Measurements from ENCODE around the gene NDUFAF2.

Gene NDUFAF2, protein sequence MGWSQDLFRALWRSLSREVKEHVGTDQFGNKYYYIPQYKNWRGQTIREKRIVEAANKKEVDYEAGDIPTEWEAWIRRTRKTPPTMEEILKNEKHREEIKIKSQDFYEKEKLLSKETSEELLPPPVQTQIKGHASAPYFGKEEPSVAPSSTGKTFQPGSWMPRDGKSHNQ

DNA sequence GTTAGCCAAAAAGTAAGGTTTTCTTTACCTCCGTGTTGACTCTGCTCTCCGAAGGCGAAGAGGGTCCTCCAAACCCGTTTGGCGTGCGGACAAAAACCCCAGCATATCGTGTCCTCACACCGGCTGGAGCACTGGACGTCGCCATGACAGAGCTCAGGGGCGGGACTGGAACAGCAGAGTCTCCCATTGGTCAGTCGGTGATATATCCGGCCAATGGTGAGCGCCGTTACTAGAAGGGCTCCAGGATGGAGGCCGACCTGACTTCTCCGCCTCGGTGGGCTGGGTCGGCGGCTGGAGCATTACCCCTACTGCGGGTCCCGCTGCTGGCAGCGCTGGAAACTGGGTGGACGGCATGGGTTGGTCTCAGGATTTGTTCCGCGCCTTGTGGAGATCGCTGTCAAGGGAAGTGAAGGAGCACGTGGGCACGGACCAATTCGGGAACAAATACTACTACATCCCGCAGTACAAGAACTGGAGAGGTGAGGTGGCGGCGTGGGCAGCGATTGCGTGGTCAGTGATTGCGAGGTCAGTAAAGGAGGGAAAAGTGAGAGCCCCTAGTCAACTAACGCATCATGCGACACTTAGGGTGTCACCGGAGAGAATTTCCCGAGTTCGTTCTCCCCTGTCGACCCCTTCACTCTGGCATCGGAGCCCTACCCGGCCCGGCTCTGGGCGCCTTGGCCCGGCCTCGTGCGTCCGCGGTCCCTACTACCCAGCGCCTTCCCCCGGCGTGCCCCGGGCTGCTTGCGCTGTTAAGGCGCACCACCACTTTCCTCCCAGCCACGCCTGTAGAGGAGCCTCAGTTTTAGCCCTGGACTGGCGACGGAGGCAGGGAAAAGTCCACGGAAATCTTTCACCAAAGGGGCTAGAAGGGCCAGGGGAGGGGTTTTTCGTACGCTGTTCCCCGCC is at the start of gene NDUFAF2, which contains the start of gene ERCC8:
TSS of gene NDUFAF2 (plus strand) at position 302 of the 909 bp plus-strand sequence. CDS start at position 353, 51 bp downstream.
TSS of gene ERCC8 (minus strand) at position 167 of the 909 bp plus-strand sequence. CDS start at position 105, 62 bp downstream.
- peak within 1 kb of the TSS; percentile 86 for H3K4me3 ChIP-seq (ENCODE audit: low read depth, low read length)
- POLR2A ChIA-PET = interaction anchor here (0.6 to 1.8 kb wide), 2 partner anchors 16 to 27 kb away, joined by 3 to 6 read pairs; no protein-coding TSS in a partner anchor
- TF ChIP-seq, protein P1, sequence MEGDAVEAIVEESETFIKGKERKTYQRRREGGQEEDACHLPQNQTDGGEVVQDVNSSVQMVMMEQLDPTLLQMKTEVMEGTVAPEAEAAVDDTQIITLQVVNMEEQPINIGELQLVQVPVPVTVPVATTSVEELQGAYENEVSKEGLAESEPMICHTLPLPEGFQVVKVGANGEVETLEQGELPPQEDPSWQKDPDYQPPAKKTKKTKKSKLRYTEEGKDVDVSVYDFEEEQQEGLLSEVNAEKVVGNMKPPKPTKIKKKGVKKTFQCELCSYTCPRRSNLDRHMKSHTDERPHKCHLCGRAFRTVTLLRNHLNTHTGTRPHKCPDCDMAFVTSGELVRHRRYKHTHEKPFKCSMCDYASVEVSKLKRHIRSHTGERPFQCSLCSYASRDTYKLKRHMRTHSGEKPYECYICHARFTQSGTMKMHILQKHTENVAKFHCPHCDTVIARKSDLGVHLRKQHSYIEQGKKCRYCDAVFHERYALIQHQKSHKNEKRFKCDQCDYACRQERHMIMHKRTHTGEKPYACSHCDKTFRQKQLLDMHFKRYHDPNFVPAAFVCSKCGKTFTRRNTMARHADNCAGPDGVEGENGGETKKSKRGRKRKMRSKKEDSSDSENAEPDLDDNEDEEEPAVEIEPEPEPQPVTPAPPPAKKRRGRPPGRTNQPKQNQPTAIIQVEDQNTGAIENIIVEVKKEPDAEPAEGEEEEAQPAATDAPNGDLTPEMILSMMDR (IDR thresholded peaks at IDR 0.05; ENCODE audit: insufficient read depth, low read length, missing control alignments) = no peak
- DNase-seq (ENCODE audit: low read depth, low spot score) = peak; percentile 55
- CTCF ChIA-PET = interaction anchor here (0.9 to 3.8 kb wide), 3 partner anchors 14 to 869 kb away, joined by 4 to 30 read pairs (median 7); no protein-coding TSS in a partner anchor

DNA sequence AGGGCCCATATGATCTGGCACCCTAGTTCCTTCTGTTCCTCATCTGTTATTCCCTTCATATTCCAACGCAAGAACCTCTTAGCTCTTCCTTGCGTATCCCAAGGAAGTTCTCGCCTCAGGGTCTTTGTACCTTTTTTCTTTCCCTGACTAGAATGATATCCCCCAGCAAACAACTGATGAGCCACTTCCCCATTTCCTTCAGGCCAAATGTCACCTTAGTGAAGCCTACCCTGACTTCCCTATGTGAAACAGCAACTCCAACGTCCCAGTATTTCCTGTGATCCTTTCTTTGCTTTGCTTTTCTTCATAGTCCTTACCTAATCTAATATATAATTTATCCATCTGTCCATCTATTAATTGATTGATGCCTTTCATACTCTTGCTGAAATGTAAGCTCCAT is 48.0 kb upstream of the NDUFAF2 start:
- no peak for DNase-seq (ENCODE audit: low read depth, low spot score)
- H3K4me3 ChIP-seq (ENCODE audit: low read depth, low read length) = no peak overlapping the region
- POLR2A ChIA-PET = no interaction called here
- TF ChIP-seq, protein P1 (IDR thresholded peaks at IDR 0.05; ENCODE audit: insufficient read depth, low read length, missing control alignments) = no peak
- CTCF ChIA-PET = interaction anchor here (0.9 kb wide), 1 partner anchor 23 kb away, joined by 3 read pairs; no protein-coding TSS in a partner anchor

DNA sequence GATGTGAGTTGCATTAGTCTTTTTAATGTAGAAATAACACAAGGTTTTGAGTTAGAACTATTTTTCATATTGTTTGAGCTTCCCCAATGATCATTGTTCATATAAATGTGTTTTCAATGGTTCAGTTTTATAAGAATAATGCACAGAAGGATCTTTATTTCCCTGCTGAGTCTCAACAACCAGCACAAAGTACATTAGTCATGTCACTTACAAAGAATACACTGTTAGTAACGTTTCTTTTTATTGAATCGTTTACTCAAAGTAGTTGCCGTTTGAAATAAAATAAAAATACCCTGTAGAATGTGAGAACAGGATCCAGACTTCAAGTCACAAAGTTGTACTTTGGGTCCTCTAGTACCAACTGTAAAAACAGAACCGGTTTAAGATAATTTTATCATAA is 41.6 kb upstream of the NDUFAF2 start:
- ChIA-PET CTCF (no interaction called here), POLR2A (no interaction called here)
- no peak overlapping the region for H3K4me3 ChIP-seq (ENCODE audit: low read depth, low read length)
- TF ChIP-seq, protein P1 (IDR thresholded peaks at IDR 0.05; ENCODE audit: insufficient read depth, low read length, missing control alignments) = no peak
- no peak for DNase-seq (ENCODE audit: low read depth, low spot score)

DNA sequence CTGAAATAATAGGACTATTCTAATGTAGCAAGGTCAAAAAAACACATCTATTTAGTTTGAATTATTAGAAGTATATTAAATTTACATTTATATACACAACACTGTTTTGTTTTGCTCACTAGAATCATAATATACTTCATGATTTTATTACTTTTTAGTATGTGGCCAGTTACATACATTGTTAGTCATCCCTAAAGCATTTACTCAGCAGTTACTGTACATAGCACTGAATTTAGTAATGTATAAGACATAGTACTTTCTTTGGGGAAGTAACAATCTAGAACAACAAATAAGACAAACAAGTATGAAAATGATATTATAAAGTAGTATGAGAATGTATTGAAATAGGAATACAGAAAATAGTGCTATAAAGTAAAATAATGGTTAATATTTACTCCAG is 28.4 kb upstream of the NDUFAF2 start:
- ChIA-PET POLR2A (no interaction called here), CTCF (interaction anchor here (1.0 kb wide), 1 partner anchor 13 kb away, joined by 3 read pairs; no protein-coding TSS in a partner anchor)
- TF ChIP-seq, protein P1 (IDR thresholded peaks at IDR 0.05; ENCODE audit: insufficient read depth, low read length, missing control alignments) = no peak
- DNase-seq (ENCODE audit: low read depth, low spot score) = peak; percentile 44
- H3K4me3 ChIP-seq (ENCODE audit: low read depth, low read length) = no peak overlapping the region

DNA sequence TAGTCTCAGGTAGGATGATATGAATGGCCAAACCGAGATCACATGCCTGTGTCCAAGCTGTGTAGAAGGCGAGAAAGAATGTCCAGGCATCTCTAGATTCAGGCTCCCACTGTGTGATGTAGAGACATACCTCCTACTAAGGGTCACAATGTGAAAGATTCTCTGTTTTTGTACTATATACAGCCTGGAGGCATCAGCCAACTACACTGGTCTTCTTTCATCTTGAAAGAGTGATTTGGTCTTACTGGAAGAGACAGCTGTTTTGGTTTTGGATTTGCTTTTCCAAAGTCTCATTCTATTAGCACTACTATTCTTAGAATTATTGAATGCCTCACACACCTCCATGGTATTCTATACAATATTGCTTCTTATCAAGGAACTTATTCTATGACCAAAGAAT is 26.5 kb upstream of the NDUFAF2 start:
- TF ChIP-seq, protein P1 (IDR thresholded peaks at IDR 0.05; ENCODE audit: insufficient read depth, low read length, missing control alignments) = no peak
- ChIA-PET POLR2A (interaction anchor here (0.6 kb wide), 1 partner anchor 26 kb away, joined by 3 read pairs; the partner anchor contains the start of gene ERCC8), CTCF (interaction anchor here (0.8 to 1.2 kb wide), 2 partner anchors 10 to 219 kb away, joined by 3 read pairs; partner anchors contain the start of gene DEPDC1B)
- no peak overlapping the region for H3K4me3 ChIP-seq (ENCODE audit: low read depth, low read length)
- no peak for DNase-seq (ENCODE audit: low read depth, low spot score)

All from AG04449 (cell line).